KMS-11 (cell line): Measurements from ENCODE around the gene SLC16A5.
"Not testable (repeated sequence)": the region's sequence is repeated elsewhere in the genome, so short reads cannot be mapped to it uniquely, and the experiment has no call there.

Experiments
- H2AFZ ChIP-seq: fragments of 200-600 bp; sonication (generic); 2 replicates; pipeline ENCODE4 v1.6.1; 2016; ENCODE audit warnings: antibody characterized with exemption, mixed run types, low read depth
- H3K27ac ChIP-seq: fragments of 200-600 bp; sonication (generic); 2 replicates; pipeline ENCODE4 v1.6.1; 2016; ENCODE audit warnings: mild to moderate bottlenecking, mixed run types
- H3K27me3 ChIP-seq: fragments of 200-600 bp; sonication (generic); 2 replicates; pipeline ENCODE4 v1.6.1; 2017; ENCODE audit warnings: mild to moderate bottlenecking, low read depth, mixed run types, moderate library complexity; ENCODE audit not compliant: insufficient read depth
- H3K36me3 ChIP-seq: fragments of 200-600 bp; sonication (generic); 2 replicates; pipeline ENCODE4 v1.6.1; 2017; ENCODE audit warnings: mild to moderate bottlenecking, mixed run types; ENCODE audit not compliant: insufficient read depth
- H3K4me1 ChIP-seq: fragments of 200-600 bp; sonication (generic); 2 replicates; pipeline ENCODE4 v1.6.1; 2016; ENCODE audit warnings: mild to moderate bottlenecking, low read depth, mixed run types; ENCODE audit not compliant: poor library complexity, severe bottlenecking
- H3K4me2 ChIP-seq: fragments of 200-600 bp; sonication (generic); 2 replicates; pipeline ENCODE4 v1.7.0; 2016; ENCODE audit warnings: mild to moderate bottlenecking, mixed run types
- H3K4me3 ChIP-seq: fragments of 200-600 bp; sonication (generic); IDR thresholded peaks from 2 replicates; pipeline ENCODE4 v1.6.1; 2017; ENCODE audit warnings: low read depth, low read length, mixed read lengths; ENCODE audit not compliant: insufficient read depth
- H3K79me2 ChIP-seq: fragments of 200-600 bp; sonication (generic); 2 replicates; pipeline ENCODE4 v1.6.1; 2016; ENCODE audit warnings: low read depth, mixed run types; ENCODE audit not compliant: insufficient read depth
- H3K9ac ChIP-seq: fragments of 200-600 bp; sonication (generic); 2 replicates; pipeline ENCODE4 v1.6.1; 2016; ENCODE audit warnings: mild to moderate bottlenecking, mixed run types
- H4K20me1 ChIP-seq: fragments of 200-600 bp; sonication (generic); 2 replicates; pipeline ENCODE4 v1.6.1; 2016; ENCODE audit warnings: mild to moderate bottlenecking, mixed run types; ENCODE audit not compliant: insufficient read depth
- CTCF ChIP-seq: fragments of 200-600 bp; sonication (generic); conservative IDR thresholded peaks from 2 replicates; pipeline ENCODE4 v1.6.1; 2017; ENCODE audit warnings: low read depth, mild to moderate bottlenecking, antibody characterized with exemption, low read length, moderate library complexity, mixed read lengths

SLC16A5 gene

GRCh38 chr17:75124041-75124818 is 36.5 kb downstream of the SLC16A5 start:
- Histone ChIP-seq H3K79me2 (no peaks in the 10 kb centered on the region; the same call in 1 of the 2 replicates), H3K4me2 (no peak overlapping the region), H4K20me1 (no peaks in the 10 kb centered on the region), H3K9ac (no peak overlapping the region), H3K4me3 (no peak overlapping the region), H3K27me3 (no peaks in the 10 kb centered on the region), H3K36me3 (no peaks in the 10 kb centered on the region), H3K4me1 (peaks cover 14% of the 10 kb centered on the region), H3K27ac (no peak overlapping the region), H2AFZ (no peak overlapping the region)
- no peak for TF ChIP-seq CTCF

- H3K27me3 ChIP-seq = no peaks in the 10 kb centered on the region
- H3K4me2 ChIP-seq = no peak overlapping the region
- no peaks in the 10 kb centered on the region; the same call in 1 of the 2 replicates for H3K79me2 ChIP-seq
- peaks cover 14% of the 10 kb centered on the region for H3K4me1 ChIP-seq
- no peak overlapping the region for H2AFZ ChIP-seq
- H3K36me3 ChIP-seq = no peaks in the 10 kb centered on the region
- H3K27ac ChIP-seq = no peak overlapping the region
- no peak for TF ChIP-seq CTCF
- H3K9ac ChIP-seq = no peak overlapping the region
- no peak overlapping the region for H3K4me3 ChIP-seq
- no peaks in the 10 kb centered on the region for H4K20me1 ChIP-seq
These were observed 37.0 kb downstream of the SLC16A5 start for GRCh38 chr17:75124819-75125162.

GRCh38 chr17:75125984-75126383 is 38.2 kb downstream of the SLC16A5 start:
- Histone ChIP-seq H3K4me2 (no peak overlapping the region), H3K27ac (no peak overlapping the region), H3K4me1 (peaks cover 22% of the 10 kb centered on the region), H3K4me3 (no peak overlapping the region), H3K36me3 (no peaks in the 10 kb centered on the region), H4K20me1 (no peaks in the 10 kb centered on the region), H2AFZ (no peak overlapping the region), H3K79me2 (peaks cover 7% of the 10 kb centered on the region; the same call in 1 of the 2 replicates), H3K27me3 (no peaks in the 10 kb centered on the region), H3K9ac (no peak overlapping the region)
- TF ChIP-seq CTCF = no peak

GRCh38 chr17:75126954-75127353 is 39.2 kb downstream of the SLC16A5 start:
- Histone ChIP-seq H3K27ac (no peak overlapping the region), H3K4me1 (peaks cover 24% of the 10 kb centered on the region), H3K79me2 (peaks cover 8% of the 10 kb centered on the region; the same call in 1 of the 2 replicates), H3K4me2 (no peak overlapping the region), H3K27me3 (no peaks in the 10 kb centered on the region), H3K4me3 (no peak overlapping the region), H3K9ac (no peak overlapping the region), H2AFZ (no peak overlapping the region), H3K36me3 (no peaks in the 10 kb centered on the region), H4K20me1 (no peaks in the 10 kb centered on the region)
- TF ChIP-seq CTCF = no peak

GRCh38 chr17:75127936-75128335 is 40.2 kb downstream of the SLC16A5 start:
- not testable (repeated sequence) for H3K27ac ChIP-seq, H4K20me1 ChIP-seq, H3K79me2 ChIP-seq, H2AFZ ChIP-seq, H3K27me3 ChIP-seq, H3K4me3 ChIP-seq, H3K9ac ChIP-seq, H3K36me3 ChIP-seq, H3K4me2 ChIP-seq
- H3K4me1 ChIP-seq = peaks cover 31% of the 10 kb centered on the region
